Measurements from ENCODE around the gene TRAPPC3. TPM values are rescaled to one million over a fixed set of nuclear protein-coding genes. Genes with fewer than 3 reads are reported as not detected.

The TRAPPC3 gene
- total and polyA plus RNA-seq, 9 of the 15 experiments (the other 6 are each of a cell fraction or from before 2014, with no cell fraction given), result 20.6 to 141 (median 112) TPM

DNA sequence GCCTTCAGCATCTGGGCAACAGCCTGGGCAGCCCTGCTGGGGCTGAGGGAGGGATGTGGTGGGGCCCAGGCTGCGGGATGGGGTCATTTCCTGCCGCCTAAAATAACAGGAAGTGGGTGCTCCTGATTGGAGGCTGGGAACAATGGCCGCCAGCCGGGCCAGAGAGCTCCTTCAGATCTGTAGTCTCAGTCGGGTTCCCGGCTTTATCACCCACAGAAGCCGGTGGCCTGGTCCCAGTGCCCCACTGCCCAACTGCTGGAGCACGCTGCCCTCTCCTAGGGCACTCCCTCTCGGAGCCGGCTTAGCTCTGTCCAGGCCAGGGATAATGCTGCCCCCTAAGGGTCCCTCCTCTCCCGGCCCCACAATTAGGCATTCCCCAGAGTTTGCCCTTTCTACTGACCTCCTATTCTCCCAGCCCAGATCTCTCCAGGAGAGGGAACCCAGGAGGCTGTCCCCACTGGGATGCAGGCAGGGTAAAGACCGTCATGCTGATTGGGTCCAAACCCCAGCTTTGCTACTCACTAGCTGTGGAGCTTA, 11.7 kb upstream of the TRAPPC3 start (continued):
- TF ChIP-seq, protein P1, sequence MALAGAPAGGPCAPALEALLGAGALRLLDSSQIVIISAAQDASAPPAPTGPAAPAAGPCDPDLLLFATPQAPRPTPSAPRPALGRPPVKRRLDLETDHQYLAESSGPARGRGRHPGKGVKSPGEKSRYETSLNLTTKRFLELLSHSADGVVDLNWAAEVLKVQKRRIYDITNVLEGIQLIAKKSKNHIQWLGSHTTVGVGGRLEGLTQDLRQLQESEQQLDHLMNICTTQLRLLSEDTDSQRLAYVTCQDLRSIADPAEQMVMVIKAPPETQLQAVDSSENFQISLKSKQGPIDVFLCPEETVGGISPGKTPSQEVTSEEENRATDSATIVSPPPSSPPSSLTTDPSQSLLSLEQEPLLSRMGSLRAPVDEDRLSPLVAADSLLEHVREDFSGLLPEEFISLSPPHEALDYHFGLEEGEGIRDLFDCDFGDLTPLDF (CRISPR knock-in tag; IDR thresholded peaks at IDR 0.05), result no peak; the same call in 1 of the 2 replicates
- no peak for TF ChIP-seq ZNF408 (CRISPR knock-in tag; IDR thresholded peaks at IDR 0.05; ENCODE audit: low read depth)
- TF ChIP-seq PHB2 (IDR thresholded peaks at IDR 0.05; ENCODE audit: low read depth), result no peak
- TF ChIP-seq HDAC8 (tag; IDR thresholded peaks at IDR 0.05), result peak; percentile 84; the same call in 1 of the 2 replicates
- TF ChIP-seq NRF1 (conservative IDR thresholded peaks at IDR 0.05 in 1 of 2, IDR thresholded peaks at IDR 0.05 in 1 of 2), result peak in 1 of 2 experiments; percentile 10; a peak in 2 of 4 replicates
- TF ChIP-seq ZNF24 (IDR thresholded peaks at IDR 0.05), result no peak
- no peak for TF ChIP-seq CHD4 (IDR thresholded peaks at IDR 0.05; ENCODE audit: insufficient read depth, insufficient replicate concordance, low read depth, low read length, poor library complexity, severe bottlenecking)
- peak; percentile 43 for TF ChIP-seq TAF1 (IDR thresholded peaks at IDR 0.05; ENCODE audit: control insufficient read depth, extremely low read depth, insufficient read depth, low read length, severe bottlenecking)
- TF ChIP-seq, protein P2, sequence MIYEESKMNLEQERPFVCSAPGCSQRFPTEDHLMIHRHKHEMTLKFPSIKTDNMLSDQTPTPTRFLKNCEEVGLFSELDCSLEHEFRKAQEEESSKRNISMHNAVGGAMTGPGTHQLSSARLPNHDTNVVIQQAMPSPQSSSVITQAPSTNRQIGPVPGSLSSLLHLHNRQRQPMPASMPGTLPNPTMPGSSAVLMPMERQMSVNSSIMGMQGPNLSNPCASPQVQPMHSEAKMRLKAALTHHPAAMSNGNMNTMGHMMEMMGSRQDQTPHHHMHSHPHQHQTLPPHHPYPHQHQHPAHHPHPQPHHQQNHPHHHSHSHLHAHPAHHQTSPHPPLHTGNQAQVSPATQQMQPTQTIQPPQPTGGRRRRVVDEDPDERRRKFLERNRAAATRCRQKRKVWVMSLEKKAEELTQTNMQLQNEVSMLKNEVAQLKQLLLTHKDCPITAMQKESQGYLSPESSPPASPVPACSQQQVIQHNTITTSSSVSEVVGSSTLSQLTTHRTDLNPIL (CRISPR knock-in tag; IDR thresholded peaks at IDR 0.05), result peak; percentile 47; the same call in 1 of the 2 replicates
- no peak for TF ChIP-seq NCOA4 (IDR thresholded peaks at IDR 0.05; ENCODE audit: partially characterized antibody)
- peak; percentile 83 for TF ChIP-seq SMAD4 (CRISPR knock-in tag; conservative IDR thresholded peaks at IDR 0.05)
- no peak for TF ChIP-seq XRCC5 (IDR thresholded peaks at IDR 0.05; ENCODE audit: low read depth, low read length)
- TF ChIP-seq, protein P3, sequence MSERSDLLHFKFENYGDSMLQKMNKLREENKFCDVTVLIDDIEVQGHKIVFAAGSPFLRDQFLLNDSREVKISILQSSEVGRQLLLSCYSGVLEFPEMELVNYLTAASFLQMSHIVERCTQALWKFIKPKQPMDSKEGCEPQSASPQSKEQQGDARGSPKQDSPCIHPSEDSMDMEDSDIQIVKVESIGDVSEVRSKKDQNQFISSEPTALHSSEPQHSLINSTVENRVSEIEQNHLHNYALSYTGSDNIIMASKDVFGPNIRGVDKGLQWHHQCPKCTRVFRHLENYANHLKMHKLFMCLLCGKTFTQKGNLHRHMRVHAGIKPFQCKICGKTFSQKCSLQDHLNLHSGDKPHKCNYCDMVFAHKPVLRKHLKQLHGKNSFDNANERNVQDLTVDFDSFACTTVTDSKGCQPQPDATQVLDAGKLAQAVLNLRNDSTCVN (CRISPR knock-in tag; IDR thresholded peaks at IDR 0.05), result no peak
- peak; percentile 23; the same call in 1 of the 2 replicates for TF ChIP-seq KLF6 (CRISPR knock-in tag; IDR thresholded peaks at IDR 0.05; ENCODE audit: borderline replicate concordance)
- TF ChIP-seq, protein P4, sequence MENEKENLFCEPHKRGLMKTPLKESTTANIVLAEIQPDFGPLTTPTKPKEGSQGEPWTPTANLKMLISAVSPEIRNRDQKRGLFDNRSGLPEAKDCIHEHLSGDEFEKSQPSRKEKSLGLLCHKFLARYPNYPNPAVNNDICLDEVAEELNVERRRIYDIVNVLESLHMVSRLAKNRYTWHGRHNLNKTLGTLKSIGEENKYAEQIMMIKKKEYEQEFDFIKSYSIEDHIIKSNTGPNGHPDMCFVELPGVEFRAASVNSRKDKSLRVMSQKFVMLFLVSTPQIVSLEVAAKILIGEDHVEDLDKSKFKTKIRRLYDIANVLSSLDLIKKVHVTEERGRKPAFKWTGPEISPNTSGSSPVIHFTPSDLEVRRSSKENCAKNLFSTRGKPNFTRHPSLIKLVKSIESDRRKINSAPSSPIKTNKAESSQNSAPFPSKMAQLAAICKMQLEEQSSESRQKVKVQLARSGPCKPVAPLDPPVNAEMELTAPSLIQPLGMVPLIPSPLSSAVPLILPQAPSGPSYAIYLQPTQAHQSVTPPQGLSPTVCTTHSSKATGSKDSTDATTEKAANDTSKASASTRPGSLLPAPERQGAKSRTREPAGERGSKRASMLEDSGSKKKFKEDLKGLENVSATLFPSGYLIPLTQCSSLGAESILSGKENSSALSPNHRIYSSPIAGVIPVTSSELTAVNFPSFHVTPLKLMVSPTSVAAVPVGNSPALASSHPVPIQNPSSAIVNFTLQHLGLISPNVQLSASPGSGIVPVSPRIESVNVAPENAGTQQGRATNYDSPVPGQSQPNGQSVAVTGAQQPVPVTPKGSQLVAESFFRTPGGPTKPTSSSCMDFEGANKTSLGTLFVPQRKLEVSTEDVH (IDR thresholded peaks at IDR 0.05; ENCODE audit: low read depth, partially characterized antibody), result no peak
- TF ChIP-seq FOXJ2 (tag; IDR thresholded peaks at IDR 0.05), result no peak
- TF ChIP-seq ERF (CRISPR knock-in tag; IDR thresholded peaks at IDR 0.05), result 0 out of 2 replicates have a peak, but pooled peaks have one; percentile 13
- TF ChIP-seq, protein P5, sequence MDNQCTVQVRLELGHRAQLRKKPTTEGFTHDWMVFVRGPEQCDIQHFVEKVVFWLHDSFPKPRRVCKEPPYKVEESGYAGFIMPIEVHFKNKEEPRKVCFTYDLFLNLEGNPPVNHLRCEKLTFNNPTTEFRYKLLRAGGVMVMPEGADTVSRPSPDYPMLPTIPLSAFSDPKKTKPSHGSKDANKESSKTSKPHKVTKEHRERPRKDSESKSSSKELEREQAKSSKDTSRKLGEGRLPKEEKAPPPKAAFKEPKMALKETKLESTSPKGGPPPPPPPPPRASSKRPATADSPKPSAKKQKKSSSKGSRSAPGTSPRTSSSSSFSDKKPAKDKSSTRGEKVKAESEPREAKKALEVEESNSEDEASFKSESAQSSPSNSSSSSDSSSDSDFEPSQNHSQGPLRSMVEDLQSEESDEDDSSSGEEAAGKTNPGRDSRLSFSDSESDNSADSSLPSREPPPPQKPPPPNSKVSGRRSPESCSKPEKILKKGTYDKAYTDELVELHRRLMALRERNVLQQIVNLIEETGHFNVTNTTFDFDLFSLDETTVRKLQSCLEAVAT (IDR thresholded peaks at IDR 0.05), result no peak
- TF ChIP-seq PURB (CRISPR knock-in tag; IDR thresholded peaks at IDR 0.05; ENCODE audit: low read depth), result no peak
- peak; percentile 88 for TF ChIP-seq GABPB1 (CRISPR knock-in tag; IDR thresholded peaks at IDR 0.05)

All from K562 (cell line).